GM12878 (cell line): ENCODE results near the gene ZNRF3. TPM values are rescaled to one million over a fixed set of nuclear protein-coding genes. Genes with fewer than 3 reads are reported as not detected.

Experiments
- ATAC-seq: fragments of 200-7000 bp; cut with Tn5 transposase; 3 replicates; pipeline ENCODE4 v1.9.1; 2020; ENCODE audit warnings: mild to moderate bottlenecking, moderate library complexity
- BruUV-seq: library from RNA; stranded (reverse); fragments of 400-500 nt; replicated peaks from 2 replicates; lab custom pipeline; 2021; lab: Mats Ljungman, UMichigan
- CTCF ChIA-PET: fragments of 300-600 bp; sonication (Branson Sonifier 250); formaldehyde crosslinking; extraction: SDS; loops from one replicate; lab custom pipeline; 2021; ENCODE audit warnings: inconsistent platforms; lab: Yijun Ruan, JAX
- POLR2A ChIA-PET: fragments of 350-600 bp; formaldehyde crosslinking; extraction: SDS; loops from one replicate; lab custom pipeline; 2021; ENCODE audit warnings: inconsistent platforms; lab: Charles Lee
- RAD21 ChIA-PET: fragments of 300-600 bp; sonication (Branson Sonifier 250); formaldehyde crosslinking; loops from one replicate; lab custom pipeline; 2023; ENCODE audit warnings: antibody characterized with exemption; ENCODE audit not compliant: unreplicated experiment; lab: Charles Lee
- SMC1A ChIA-PET: fragments of 300-600 bp; sonication (Branson Sonifier 250); formaldehyde crosslinking; loops from one replicate; lab custom pipeline; 2023; ENCODE audit not compliant: unreplicated experiment, uncharacterized antibody; lab: Charles Lee
- DNase-seq: peaks from one replicate; pipeline ENCODE4 v3.0.0-alpha.2; 2011; ENCODE audit warnings: low read depth, low spot score
- FAIRE-seq: peaks from 3 replicates; lab custom pipeline; 2011; peaks lifted over from hg19 to GRCh38; lab: Jason Lieb, UNC
- H2AFZ ChIP-seq: 2 replicates; pipeline ENCODE4 v1.6.0; 2011; ENCODE audit warnings: low read depth, low read length, control low read depth; ENCODE audit not compliant: control insufficient read depth
- H3K27ac ChIP-seq: 2 replicates; pipeline ENCODE4 v1.5.1; 2011; ENCODE audit warnings: control low read depth; ENCODE audit not compliant: control insufficient read depth, insufficient read depth
- H3K27me3 ChIP-seq, 2 experiments: replicated peaks in 1 of 2; 2 replicates each; pipeline versions ENCODE4 v1.6.0 to v1.6.1; 2011; ENCODE audit warnings: low read length in 1 of 2; ENCODE audit not compliant: control insufficient read depth in 2 of 2, insufficient read depth in 2 of 2
- H3K36me3 ChIP-seq, 2 experiments: 2 replicates each; pipeline ENCODE4 v1.5.1; 2011; ENCODE audit warnings: low read length in 1 of 2; ENCODE audit not compliant: control insufficient read depth in 2 of 2, insufficient read depth in 2 of 2
- H3K4me1 ChIP-seq: 2 replicates; pipeline ENCODE4 v1.6.1; 2011; ENCODE audit warnings: mild to moderate bottlenecking, low read length, moderate library complexity, mixed read lengths; ENCODE audit not compliant: control insufficient read depth, insufficient read depth
- H3K4me2 ChIP-seq: 2 replicates; pipeline ENCODE4 v1.6.0; 2011; ENCODE audit warnings: control low read depth; ENCODE audit not compliant: control insufficient read depth, insufficient read depth
- H3K4me3 ChIP-seq: fragments of 200-600 bp; sonication (generic); 2 replicates; pipeline ENCODE4 v1.5.1; 2016
- H3K79me2 ChIP-seq: 2 replicates; pipeline ENCODE4 v1.6.0; 2011; ENCODE audit warnings: low read length; ENCODE audit not compliant: control insufficient read depth, insufficient read depth
- H3K9ac ChIP-seq: 2 replicates; pipeline ENCODE4 v1.8.0; 2011; ENCODE audit warnings: low read length, control low read depth, mixed read lengths; ENCODE audit not compliant: control insufficient read depth, insufficient read depth
- H3K9me3 ChIP-seq: replicated peaks from 3 replicates; pipeline ENCODE4 v1.5.1; 2011; ENCODE audit warnings: mild to moderate bottlenecking, low read length; ENCODE audit not compliant: control insufficient read depth, insufficient read depth
- H4K20me1 ChIP-seq: 2 replicates; pipeline ENCODE4 v1.6.0; 2011; ENCODE audit not compliant: control insufficient read depth, insufficient read depth
- ASH2L ChIP-seq: fragments of 300-600, 200-600 bp; sonication (generic); IDR thresholded peaks from 2 replicates; pipeline ENCODE4 v1.6.1; 2017; ENCODE audit warnings: low read depth, mild to moderate bottlenecking, borderline replicate concordance
- DPF2 ChIP-seq: fragments of 450-650 bp; IDR thresholded peaks from 2 replicates; pipeline ENCODE4 v1.6.1; 2017; ENCODE audit warnings: mild to moderate bottlenecking
- FOXK2 ChIP-seq: fragments of 450-650 bp; IDR thresholded peaks from 2 replicates; pipeline ENCODE4 v1.6.1; 2017; ENCODE audit warnings: mild to moderate bottlenecking, moderate library complexity
- HCFC1 ChIP-seq: fragments of 150-350 bp; IDR thresholded peaks from 2 replicates; pipeline ENCODE4 v1.6.1; 2014; ENCODE audit warnings: low read length
- IKZF1 ChIP-seq: fragments of 450-650 bp; conservative IDR thresholded peaks from 2 replicates; pipeline ENCODE4 v1.6.1; 2017; ENCODE audit warnings: antibody characterized with exemption, mild to moderate bottlenecking
- IKZF2 ChIP-seq, 2 experiments: fragments of 450-650 bp; IDR thresholded peaks; 2 replicates each; pipeline ENCODE4 v1.6.1; 2017; ENCODE audit warnings: mild to moderate bottlenecking in 2 of 2, moderate library complexity in 2 of 2
- MEF2B ChIP-seq: fragments of 450-650 bp; IDR thresholded peaks from 2 replicates; pipeline ENCODE4 v1.6.1; 2018; ENCODE audit warnings: mild to moderate bottlenecking, moderate library complexity; ENCODE audit not compliant: partially characterized antibody, poor library complexity, severe bottlenecking
- MTA3 ChIP-seq: IDR thresholded peaks from 2 replicates; pipeline ENCODE4 v1.6.1; 2012; ENCODE audit warnings: low read length, inconsistent platforms, borderline replicate concordance
- SP1 ChIP-seq: IDR thresholded peaks from one replicate; pipeline ENCODE4 v1.6.1; 2011; ENCODE audit warnings: low read depth, low read length
- STAT1 ChIP-seq: fragments of 450-650 bp; conservative IDR thresholded peaks from 2 replicates; pipeline ENCODE4 v1.6.1; 2014; ENCODE audit warnings: antibody characterized with exemption, mild to moderate bottlenecking
- ZNF217 ChIP-seq: fragments of 450-650 bp; IDR thresholded peaks from 2 replicates; pipeline ENCODE4 v1.6.1; 2017; ENCODE audit warnings: antibody characterized with exemption, mild to moderate bottlenecking
- WGBS: methylation state at CpG from one replicate; pipeline ENCODE4 v1.1.6; 2016; ENCODE audit warnings: low lambda C conversion rate; ENCODE audit not compliant: insufficient replicate concordance, insufficient coverage; ENCODE audit errors: missing lambda C conversion rate; 5-methylcytosine and 5-hydroxymethylcytosine counted together
- in situ Hi-C: fragments of 300-500 bp; cut with MboI; formaldehyde crosslinking; loops from 9 replicates; pipeline ENCODE4 v1.14.3; 2018; ENCODE audit warnings: mixed read lengths
- intact Hi-C: fragments of 100-400 bp; cut with micrococcal nuclease; formaldehyde crosslinking; loops from one replicate; pipeline ENCODE4 v1.14.2; 2022; ENCODE audit not compliant: unreplicated experiment
- polyA plus RNA-seq, 11 experiments: library from polyadenylated mRNA; depleted of rRNA in 4 of 11; unstranded in 6 of 11; stranded (reverse) in 5 of 11; fragments of >200 nt; fragmentation: Nextera tagmentation in 4 of 11; fragmentation: Illumina TruSeq in 1 of 11; extraction: Ambion mirVana in 4 of 11; extraction: Trizol in 1 of 11; gene quantifications; 1 replicate in 1 of 11; 2 replicates in 10 of 11; pipeline versions ENCODE4 v1.2.1 to v1.2.3, GENCODE V29; 2011 to 2016; ENCODE audit warnings: inconsistent platforms in 2 of 11, missing spikeins in 2 of 11, low read depth in 1 of 11
- total RNA-seq, 4 experiments: library from RNA; depleted of rRNA in 3 of 4; stranded (reverse); fragments of >200 nt in 3 of 4; fragmentation: Illumina TruSeq in 1 of 4; extraction: Trizol in 1 of 4; gene quantifications; 2 replicates each; pipeline versions ENCODE4 v1.2.1 to v1.2.3, GENCODE V29; 2013 to 2021
- TF ChIP-seq, protein P1 (sequence below): IDR thresholded peaks from 2 replicates; pipeline ENCODE4 v1.6.1; 2012; ENCODE audit warnings: low read depth, low read length, improper control_type of control experiment
- TF ChIP-seq, protein P2 (sequence below): IDR thresholded peaks from 2 replicates; pipeline ENCODE4 v1.6.1; 2011; ENCODE audit warnings: borderline replicate concordance, low read depth, mild to moderate bottlenecking, moderate library complexity, low read length; ENCODE audit not compliant: insufficient read depth, poor library complexity, severe bottlenecking
- TF ChIP-seq, protein P3 (sequence below): fragments of 450-650 bp; IDR thresholded peaks from 2 replicates; pipeline ENCODE4 v1.6.1; 2016; ENCODE audit warnings: mild to moderate bottlenecking
- TF ChIP-seq, protein P4 (sequence below): IDR thresholded peaks from 2 replicates; pipeline ENCODE4 v1.6.1; 2012; ENCODE audit warnings: improper control_type of control experiment, low read depth, low read length; ENCODE audit not compliant: insufficient replicate concordance

The ZNRF3 gene
- total and polyA plus RNA-seq, 10 of the 15 experiments (the other 5 are each of a cell fraction or from before 2014, with no cell fraction given): 0.05 to 2.4 (median 0.46) TPM

DNA sequence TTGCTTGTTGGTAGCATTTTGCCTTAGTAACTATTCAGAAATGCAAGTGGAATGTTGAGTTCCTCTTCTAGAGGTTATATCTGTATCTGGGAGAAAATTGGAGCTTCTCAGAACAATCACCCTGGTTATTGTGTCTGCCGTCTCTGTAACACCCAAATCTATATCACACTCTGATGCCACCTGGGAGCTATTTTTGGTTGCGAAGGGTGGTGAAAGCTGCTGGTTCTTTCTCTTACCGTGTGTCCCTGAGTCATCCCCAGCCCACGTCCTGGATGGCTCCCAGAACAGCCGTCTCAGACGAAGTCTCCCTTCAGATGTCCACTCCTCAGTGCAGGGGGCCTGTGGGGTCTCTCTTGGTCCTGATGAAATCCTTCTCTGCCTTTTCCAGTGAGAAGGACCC, 94.8 kb downstream of the ZNRF3 start:
- no peak overlapping the region for H3K27ac ChIP-seq
- no TSS peak for BruUV-seq
- 0 out of 4 replicates have a peak, but pooled peaks cover 0 to 5% of the 10 kb centered on the region in 2 experiments for H3K27me3 ChIP-seq
- no peak overlapping the region for H3K4me2 ChIP-seq
- 8% methylated on average over 6 of the region's 6 CpGs for WGBS
- FAIRE-seq (no peak), ATAC-seq (peak; percentile 57), DNase-seq (no peak)
- RAD21 ChIA-PET: interaction anchor here (0.6 to 3.6 kb wide), 21 partner anchors 8 to 225 kb away, joined by 3 to 35 read pairs (median 4); partner anchors contain the start of gene ZNRF3
- no peaks in the 10 kb centered on the region for H3K9me3 ChIP-seq
- H4K20me1 ChIP-seq: no peaks in the 10 kb centered on the region; the same call in 1 of the 2 replicates
- no peak overlapping the region for H3K9ac ChIP-seq
- CTCF ChIA-PET: interaction anchor here (0.6 to 2.2 kb wide), 14 partner anchors 8 to 92 kb away, joined by 3 to 11 read pairs (median 4); no protein-coding TSS in a partner anchor
- H3K4me3 ChIP-seq: no peak overlapping the region
- POLR2A ChIA-PET: interaction anchor here (0.9 to 1.7 kb wide), 8 partner anchors 10 to 70 kb away, joined by 3 to 8 read pairs (median 4); no protein-coding TSS in a partner anchor
- SMC1A ChIA-PET: interaction anchor here (0.9 to 3.3 kb wide), 28 partner anchors 9 to 226 kb away, joined by 3 to 19 read pairs (median 5); no protein-coding TSS in a partner anchor
- intact Hi-C loops: no loop called here
- H3K36me3 ChIP-seq: no peaks in the 10 kb centered on the region
- no peaks in the 10 kb centered on the region for H3K4me1 ChIP-seq
- no peak overlapping the region for H2AFZ ChIP-seq
- in situ Hi-C loops: no loop called here
- no peaks in the 10 kb centered on the region for H3K79me2 ChIP-seq
- TF ChIP-seq MEF2B: peak; percentile 51
- TF ChIP-seq MTA3: no peak
- no peak for TF ChIP-seq HCFC1
- no peak for TF ChIP-seq ZNF217
- TF ChIP-seq, protein P1, sequence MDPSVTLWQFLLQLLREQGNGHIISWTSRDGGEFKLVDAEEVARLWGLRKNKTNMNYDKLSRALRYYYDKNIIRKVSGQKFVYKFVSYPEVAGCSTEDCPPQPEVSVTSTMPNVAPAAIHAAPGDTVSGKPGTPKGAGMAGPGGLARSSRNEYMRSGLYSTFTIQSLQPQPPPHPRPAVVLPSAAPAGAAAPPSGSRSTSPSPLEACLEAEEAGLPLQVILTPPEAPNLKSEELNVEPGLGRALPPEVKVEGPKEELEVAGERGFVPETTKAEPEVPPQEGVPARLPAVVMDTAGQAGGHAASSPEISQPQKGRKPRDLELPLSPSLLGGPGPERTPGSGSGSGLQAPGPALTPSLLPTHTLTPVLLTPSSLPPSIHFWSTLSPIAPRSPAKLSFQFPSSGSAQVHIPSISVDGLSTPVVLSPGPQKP: no peak
- no peak for TF ChIP-seq STAT1
- TF ChIP-seq, protein P2, sequence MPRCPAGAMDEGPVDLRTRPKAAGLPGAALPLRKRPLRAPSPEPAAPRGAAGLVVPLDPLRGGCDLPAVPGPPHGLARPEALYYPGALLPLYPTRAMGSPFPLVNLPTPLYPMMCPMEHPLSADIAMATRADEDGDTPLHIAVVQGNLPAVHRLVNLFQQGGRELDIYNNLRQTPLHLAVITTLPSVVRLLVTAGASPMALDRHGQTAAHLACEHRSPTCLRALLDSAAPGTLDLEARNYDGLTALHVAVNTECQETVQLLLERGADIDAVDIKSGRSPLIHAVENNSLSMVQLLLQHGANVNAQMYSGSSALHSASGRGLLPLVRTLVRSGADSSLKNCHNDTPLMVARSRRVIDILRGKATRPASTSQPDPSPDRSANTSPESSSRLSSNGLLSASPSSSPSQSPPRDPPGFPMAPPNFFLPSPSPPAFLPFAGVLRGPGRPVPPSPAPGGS: no peak
- TF ChIP-seq FOXK2: no peak
- TF ChIP-seq IKZF1: peak; percentile 54
- peak; percentile 35; the same call in 1 of the 2 replicates for TF ChIP-seq DPF2
- TF ChIP-seq, protein P3, sequence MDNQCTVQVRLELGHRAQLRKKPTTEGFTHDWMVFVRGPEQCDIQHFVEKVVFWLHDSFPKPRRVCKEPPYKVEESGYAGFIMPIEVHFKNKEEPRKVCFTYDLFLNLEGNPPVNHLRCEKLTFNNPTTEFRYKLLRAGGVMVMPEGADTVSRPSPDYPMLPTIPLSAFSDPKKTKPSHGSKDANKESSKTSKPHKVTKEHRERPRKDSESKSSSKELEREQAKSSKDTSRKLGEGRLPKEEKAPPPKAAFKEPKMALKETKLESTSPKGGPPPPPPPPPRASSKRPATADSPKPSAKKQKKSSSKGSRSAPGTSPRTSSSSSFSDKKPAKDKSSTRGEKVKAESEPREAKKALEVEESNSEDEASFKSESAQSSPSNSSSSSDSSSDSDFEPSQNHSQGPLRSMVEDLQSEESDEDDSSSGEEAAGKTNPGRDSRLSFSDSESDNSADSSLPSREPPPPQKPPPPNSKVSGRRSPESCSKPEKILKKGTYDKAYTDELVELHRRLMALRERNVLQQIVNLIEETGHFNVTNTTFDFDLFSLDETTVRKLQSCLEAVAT: no peak
- no peak for TF ChIP-seq ASH2L
- TF ChIP-seq, protein P4, sequence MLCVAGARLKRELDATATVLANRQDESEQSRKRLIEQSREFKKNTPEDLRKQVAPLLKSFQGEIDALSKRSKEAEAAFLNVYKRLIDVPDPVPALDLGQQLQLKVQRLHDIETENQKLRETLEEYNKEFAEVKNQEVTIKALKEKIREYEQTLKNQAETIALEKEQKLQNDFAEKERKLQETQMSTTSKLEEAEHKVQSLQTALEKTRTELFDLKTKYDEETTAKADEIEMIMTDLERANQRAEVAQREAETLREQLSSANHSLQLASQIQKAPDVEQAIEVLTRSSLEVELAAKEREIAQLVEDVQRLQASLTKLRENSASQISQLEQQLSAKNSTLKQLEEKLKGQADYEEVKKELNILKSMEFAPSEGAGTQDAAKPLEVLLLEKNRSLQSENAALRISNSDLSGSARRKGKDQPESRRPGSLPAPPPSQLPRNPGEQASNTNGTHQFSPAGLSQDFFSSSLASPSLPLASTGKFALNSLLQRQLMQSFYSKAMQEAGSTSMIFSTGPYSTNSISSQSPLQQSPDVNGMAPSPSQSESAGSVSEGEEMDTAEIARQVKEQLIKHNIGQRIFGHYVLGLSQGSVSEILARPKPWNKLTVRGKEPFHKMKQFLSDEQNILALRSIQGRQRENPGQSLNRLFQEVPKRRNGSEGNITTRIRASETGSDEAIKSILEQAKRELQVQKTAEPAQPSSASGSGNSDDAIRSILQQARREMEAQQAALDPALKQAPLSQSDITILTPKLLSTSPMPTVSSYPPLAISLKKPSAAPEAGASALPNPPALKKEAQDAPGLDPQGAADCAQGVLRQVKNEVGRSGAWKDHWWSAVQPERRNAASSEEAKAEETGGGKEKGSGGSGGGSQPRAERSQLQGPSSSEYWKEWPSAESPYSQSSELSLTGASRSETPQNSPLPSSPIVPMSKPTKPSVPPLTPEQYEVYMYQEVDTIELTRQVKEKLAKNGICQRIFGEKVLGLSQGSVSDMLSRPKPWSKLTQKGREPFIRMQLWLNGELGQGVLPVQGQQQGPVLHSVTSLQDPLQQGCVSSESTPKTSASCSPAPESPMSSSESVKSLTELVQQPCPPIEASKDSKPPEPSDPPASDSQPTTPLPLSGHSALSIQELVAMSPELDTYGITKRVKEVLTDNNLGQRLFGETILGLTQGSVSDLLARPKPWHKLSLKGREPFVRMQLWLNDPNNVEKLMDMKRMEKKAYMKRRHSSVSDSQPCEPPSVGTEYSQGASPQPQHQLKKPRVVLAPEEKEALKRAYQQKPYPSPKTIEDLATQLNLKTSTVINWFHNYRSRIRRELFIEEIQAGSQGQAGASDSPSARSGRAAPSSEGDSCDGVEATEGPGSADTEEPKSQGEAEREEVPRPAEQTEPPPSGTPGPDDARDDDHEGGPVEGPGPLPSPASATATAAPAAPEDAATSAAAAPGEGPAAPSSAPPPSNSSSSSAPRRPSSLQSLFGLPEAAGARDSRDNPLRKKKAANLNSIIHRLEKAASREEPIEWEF: no peak
- TF ChIP-seq SP1: no peak
- TF ChIP-seq IKZF2 (IDR thresholded peaks at IDR 0.05): peak in 1 of 2 experiments; percentile 2; a peak in 1 of 4 replicates
